OCI-LY7 (cell line): ENCODE results near the gene LIN52. TPM values are rescaled to one million over a fixed set of nuclear protein-coding genes. Genes with fewer than 3 reads are reported as not detected.

ENCODE experiments used
- BruUV-seq: library from RNA; stranded (reverse); fragments of 400-500 nt; replicated peaks from 2 replicates; lab custom pipeline; 2021; lab: Mats Ljungman, UMichigan
- CTCF ChIA-PET: fragments of 300-600 bp; sonication (Branson Sonifier 250); formaldehyde crosslinking; loops from one replicate; lab custom pipeline; 2022; ENCODE audit warnings: antibody characterized with exemption; ENCODE audit not compliant: unreplicated experiment; lab: Charles Lee
- POLR2A ChIA-PET: fragments of 300-600 bp; sonication (Branson Sonifier 250); formaldehyde crosslinking; loops from one replicate; lab custom pipeline; 2022; ENCODE audit warnings: antibody characterized with exemption; lab: Charles Lee
- DNase-seq: peaks from one replicate; pipeline ENCODE4 v3.0.0-alpha.2; 2015; ENCODE audit warnings: low spot score
- H2AFZ ChIP-seq: fragments of 200-600 bp; sonication (generic), shearing (Covaris generic); 2 replicates; pipeline ENCODE4 v1.6.1; 2014; ENCODE audit warnings: mild to moderate bottlenecking, antibody characterized with exemption, low read length, moderate library complexity
- H3K27ac ChIP-seq: fragments of 200-600 bp; sonication (generic); 2 replicates; pipeline ENCODE4 v1.5.1; 2014; ENCODE audit warnings: mixed run types, low read depth, mild to moderate bottlenecking, moderate library complexity, low read length, inconsistent platforms; ENCODE audit not compliant: poor library complexity, severe bottlenecking
- H3K36me3 ChIP-seq: fragments of 200-600 bp; sonication (generic); 2 replicates; pipeline ENCODE4 v1.6.1; 2014; ENCODE audit warnings: mild to moderate bottlenecking, antibody characterized with exemption, low read length, moderate library complexity, mixed read lengths; ENCODE audit not compliant: insufficient read depth
- H3K4me1 ChIP-seq: fragments of 200-600 bp; sonication (generic); 2 replicates; pipeline ENCODE4 v1.5.1; 2014; ENCODE audit warnings: mild to moderate bottlenecking, low read length; ENCODE audit not compliant: insufficient read depth, poor library complexity, severe bottlenecking
- H3K4me2 ChIP-seq: fragments of 200-600 bp; sonication (generic); 2 replicates; pipeline ENCODE4 v1.6.1; 2014; ENCODE audit warnings: mild to moderate bottlenecking, low read length
- H3K4me3 ChIP-seq: fragments of 200-600 bp; sonication (generic); 2 replicates; pipeline ENCODE4 v1.5.1; 2014; ENCODE audit warnings: mild to moderate bottlenecking, low read depth, low read length; ENCODE audit not compliant: poor library complexity, severe bottlenecking
- H3K79me2 ChIP-seq: fragments of 200-600 bp; sonication (generic); 2 replicates; pipeline ENCODE4 v1.6.1; 2016; ENCODE audit warnings: low read depth, mild to moderate bottlenecking, low read length, moderate library complexity, mixed read lengths; ENCODE audit not compliant: insufficient read depth
- H3K9me2 ChIP-seq: fragments of 200-600 bp; sonication (generic); 2 replicates; pipeline ENCODE4 v1.6.1; 2016; ENCODE audit warnings: mild to moderate bottlenecking, low read length, mixed read lengths; ENCODE audit not compliant: insufficient read depth
- H3K9me3 ChIP-seq: fragments of 200-600 bp; sonication (generic); 2 replicates; pipeline ENCODE4 v1.6.1; 2014; ENCODE audit warnings: mild to moderate bottlenecking, mixed run types, low read length, mixed read lengths
- H4K20me1 ChIP-seq: fragments of 200-600 bp; sonication (generic); 2 replicates; pipeline ENCODE4 v1.6.1; 2014; ENCODE audit warnings: mild to moderate bottlenecking, antibody characterized with exemption, low read length, moderate library complexity, mixed read lengths; ENCODE audit not compliant: insufficient read depth
- EZH2phosphoT487 ChIP-seq: fragments of 200-600 bp; sonication (generic); IDR thresholded peaks from 2 replicates; pipeline ENCODE4 v1.6.1; 2018; ENCODE audit warnings: low read depth, borderline replicate concordance, mild to moderate bottlenecking, mixed run types, antibody characterized with exemption, low read length, moderate library complexity, mixed read lengths
- intact Hi-C: fragments of 100-400 bp; cut with micrococcal nuclease; formaldehyde crosslinking; loops from one replicate; pipeline ENCODE4 v1.10.0; 2022; ENCODE audit not compliant: unreplicated experiment
- total RNA-seq, 2 experiments: library from RNA; depleted of rRNA in 1 of 2; stranded (reverse); fragments of >200 nt in 1 of 2; shearing (Covaris generic) in 1 of 2; gene quantifications; 2 replicates each; pipeline ENCODE4 v1.2.3, GENCODE V29; 2014 to 2022
- TF ChIP-seq, protein P1 (sequence below): fragments of 200-600 bp; sonication (generic); conservative IDR thresholded peaks from 2 replicates; pipeline ENCODE4 v1.5.1; 2014; ENCODE audit warnings: mild to moderate bottlenecking, antibody characterized with exemption, low read length, moderate library complexity, mixed read lengths

The LIN52 gene
- total RNA-seq, 2 experiments from 2014 or later = 9.8 to 18.0 TPM

DNA sequence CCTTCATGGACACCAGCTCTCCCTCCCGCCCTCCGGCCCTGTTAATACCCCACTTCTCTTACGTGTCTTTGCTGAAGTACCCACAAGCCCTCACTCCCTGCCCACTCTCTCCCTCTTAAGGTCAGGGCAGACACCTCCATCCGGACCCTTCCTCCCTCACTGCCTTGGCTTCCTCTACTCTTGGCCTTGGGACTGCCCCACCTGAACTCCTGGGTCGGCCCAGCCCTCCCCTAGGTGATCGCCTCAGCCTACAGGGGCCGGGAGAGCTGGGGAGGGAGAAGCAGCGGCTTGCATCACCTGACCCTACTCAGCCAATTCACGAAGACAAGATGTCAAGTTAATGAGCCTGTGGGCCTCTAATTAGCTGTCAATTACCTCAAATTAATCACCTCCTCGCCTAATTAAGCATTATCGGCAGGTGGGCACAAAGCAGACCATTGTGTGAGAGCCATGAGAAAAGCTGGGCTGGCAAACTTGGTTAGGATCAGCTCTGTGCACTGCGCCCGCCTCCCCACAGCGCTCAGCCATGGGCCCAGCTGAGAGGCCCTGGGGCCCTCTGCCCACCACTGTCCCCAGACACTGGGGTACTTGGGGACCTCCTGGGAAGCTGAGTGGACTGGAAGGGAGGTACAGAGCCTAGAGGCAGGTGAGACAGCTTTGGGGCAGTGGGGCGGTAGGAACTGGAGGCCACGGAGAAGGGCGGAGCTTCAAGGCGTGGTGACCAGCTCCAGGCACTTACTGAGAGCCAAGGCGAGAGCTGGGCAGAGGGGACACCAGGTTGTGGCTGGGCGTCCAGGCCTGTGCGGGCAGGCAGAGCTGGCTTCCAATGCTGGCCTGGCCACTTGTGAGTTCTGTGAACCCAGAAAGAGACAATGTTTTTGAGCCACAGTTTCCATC lies 129.4 kb downstream of the LIN52 start:
- no TSS peak for BruUV-seq
- intact Hi-C loops = no loop called here
- no peak for DNase-seq
- H3K36me3 ChIP-seq = no peaks in the 10 kb centered on the region
- H3K4me2 ChIP-seq = no peak overlapping the region
- H2AFZ ChIP-seq = no peak overlapping the region
- H3K27ac ChIP-seq = no peak overlapping the region
- H3K9me3 ChIP-seq = no peaks in the 10 kb centered on the region
- no peaks in the 10 kb centered on the region for H3K4me1 ChIP-seq
- H4K20me1 ChIP-seq = no peaks in the 10 kb centered on the region
- no peak for TF ChIP-seq EZH2phosphoT487
- TF ChIP-seq, protein P1, sequence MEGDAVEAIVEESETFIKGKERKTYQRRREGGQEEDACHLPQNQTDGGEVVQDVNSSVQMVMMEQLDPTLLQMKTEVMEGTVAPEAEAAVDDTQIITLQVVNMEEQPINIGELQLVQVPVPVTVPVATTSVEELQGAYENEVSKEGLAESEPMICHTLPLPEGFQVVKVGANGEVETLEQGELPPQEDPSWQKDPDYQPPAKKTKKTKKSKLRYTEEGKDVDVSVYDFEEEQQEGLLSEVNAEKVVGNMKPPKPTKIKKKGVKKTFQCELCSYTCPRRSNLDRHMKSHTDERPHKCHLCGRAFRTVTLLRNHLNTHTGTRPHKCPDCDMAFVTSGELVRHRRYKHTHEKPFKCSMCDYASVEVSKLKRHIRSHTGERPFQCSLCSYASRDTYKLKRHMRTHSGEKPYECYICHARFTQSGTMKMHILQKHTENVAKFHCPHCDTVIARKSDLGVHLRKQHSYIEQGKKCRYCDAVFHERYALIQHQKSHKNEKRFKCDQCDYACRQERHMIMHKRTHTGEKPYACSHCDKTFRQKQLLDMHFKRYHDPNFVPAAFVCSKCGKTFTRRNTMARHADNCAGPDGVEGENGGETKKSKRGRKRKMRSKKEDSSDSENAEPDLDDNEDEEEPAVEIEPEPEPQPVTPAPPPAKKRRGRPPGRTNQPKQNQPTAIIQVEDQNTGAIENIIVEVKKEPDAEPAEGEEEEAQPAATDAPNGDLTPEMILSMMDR = no peak
- ChIA-PET CTCF (no interaction called here), POLR2A (interaction anchor here (0.6 to 1.2 kb wide), 2 partner anchors 21 to 132 kb away, joined by 3 to 5 read pairs; no protein-coding TSS in a partner anchor)
- no peaks in the 10 kb centered on the region for H3K9me2 ChIP-seq
- no peaks in the 10 kb centered on the region for H3K79me2 ChIP-seq
- H3K4me3 ChIP-seq = no peak overlapping the region

DNA sequence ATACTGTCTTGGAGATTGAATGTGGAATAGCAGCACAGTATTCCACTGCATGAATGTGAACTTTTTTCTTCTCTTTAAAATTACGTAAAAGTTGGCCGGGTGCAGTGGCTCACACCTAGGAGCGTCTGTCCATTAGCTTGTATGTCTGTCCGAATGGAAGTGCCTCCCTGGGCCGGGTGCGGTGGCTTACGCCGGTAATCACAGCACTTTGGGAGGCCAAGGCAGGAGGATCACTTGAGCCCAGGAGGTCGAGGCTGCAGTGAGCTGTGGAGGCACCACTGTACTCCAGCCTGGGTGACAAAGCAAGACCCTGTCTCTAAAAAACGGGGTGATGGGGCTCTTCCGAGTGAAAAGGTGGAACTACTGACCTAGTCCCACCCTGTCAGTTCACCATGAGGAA lies 131.9 kb downstream of the LIN52 start:
- no peaks in the 10 kb centered on the region for H3K9me2 ChIP-seq
- no peak overlapping the region for H3K4me2 ChIP-seq
- TF ChIP-seq EZH2phosphoT487 = no peak
- TF ChIP-seq, protein P1 = no peak
- no peaks in the 10 kb centered on the region for H4K20me1 ChIP-seq
- H3K27ac ChIP-seq = no peak overlapping the region
- ChIA-PET CTCF (no interaction called here), POLR2A (no interaction called here)
- DNase-seq = no peak
- no peak overlapping the region for H2AFZ ChIP-seq
- no peaks in the 10 kb centered on the region for H3K36me3 ChIP-seq
- BruUV-seq = no TSS peak
- intact Hi-C loops = loop anchor here (1.0 kb wide), 1 partner anchor 35 kb away; no protein-coding TSS in a partner anchor
- no peak overlapping the region for H3K4me3 ChIP-seq
- no peaks in the 10 kb centered on the region for H3K4me1 ChIP-seq
- no peaks in the 10 kb centered on the region for H3K79me2 ChIP-seq
- H3K9me3 ChIP-seq = no peaks in the 10 kb centered on the region
